Stimulated activated CD8-positive, alpha-beta memory T cell treated with anti-CD3 and anti-CD28 coated beads, Interleukin-15, amount 100 ng/mL, for 48 hours (primary cell): ENCODE data around the gene MBD6.
A peak's percentile ranks its signal among the peaks of the same experiment; 100 is the strongest.
"Not testable (repeated sequence)": the region's sequence is repeated elsewhere in the genome, so short reads cannot be mapped to it uniquely, and the experiment has no call there.

Experiments
- DNase-seq, 2 donors: peaks; one replicate each; pipeline ENCODE4 v3.0.0-alpha.2; 2020; ENCODE audit warnings: low read depth in 2 of 2

MBD6 gene

GRCh38 chr12:57515934-57516541 is 6.6 kb upstream of the MBD6 start:
- DNase-seq: no peak

- no peak for DNase-seq
These were observed 5.9 kb upstream of the MBD6 start for GRCh38 chr12:57516617-57517153.

GRCh38 chr12:57517187-57517586 is 5.4 kb upstream of the MBD6 start:
- DNase-seq: no peak

GRCh38 chr12:57517718-57518117 is 4.9 kb upstream of the MBD6 start:
- DNase-seq: not testable (repeated sequence)

- no peak for DNase-seq
These were observed 4.3 kb upstream of the MBD6 start for GRCh38 chr12:57518176-57518919.

- no peak for DNase-seq
These were observed 3.5 kb upstream of the MBD6 start for GRCh38 chr12:57518920-57519795.

GRCh38 chr12:57519796-57520052 is 2.9 kb upstream of the MBD6 start:
- no peak for DNase-seq

- peak; percentile 100 for DNase-seq
These were observed 2.4 kb upstream of the MBD6 start, which contains the start of gene DDIT3 for GRCh38 chr12:57520053-57520818. TSS of gene DDIT3 (minus strand) at chr12:57520514. CDS start at chr12:57517406, 3,108 bp downstream.

- DNase-seq: no peak
These were observed 1.1 kb upstream of the MBD6 start for GRCh38 chr12:57521525-57522010.

- DNase-seq: no peak
These were observed 472 bp downstream of the MBD6 start for GRCh38 chr12:57522887-57523705.

GRCh38 chr12:57523706-57524614 is 1.3 kb downstream of the MBD6 start:
- DNase-seq: no peak

GRCh38 chr12:57524814-57525614 is 2.4 kb downstream of the MBD6 start:
- DNase-seq: no peak

- DNase-seq: no peak
These were observed 3.2 kb downstream of the MBD6 start for GRCh38 chr12:57525615-57526383.

- DNase-seq: no peak
These were observed 4.0 kb downstream of the MBD6 start for GRCh38 chr12:57526477-57527126.

- DNase-seq: no peak
These were observed 4.6 kb downstream of the MBD6 start for GRCh38 chr12:57527184-57527583.

GRCh38 chr12:57528176-57528575 is 5.6 kb downstream of the MBD6 start:
- no peak for DNase-seq

GRCh38 chr12:57528831-57529555 is 6.4 kb downstream of the MBD6 start:
- no peak for DNase-seq
